Activated CD4-positive, alpha-beta T cell treated with anti-CD3 and anti-CD28 coated beads, Interleukin-2, amount 10 ng/mL, durations not matched to agents 7 days and 5 days (primary cell): Measurements from ENCODE around the gene ERICH3. TPM values are rescaled to one million over a fixed set of nuclear protein-coding genes. Genes with fewer than 3 reads are reported as not detected.
A peak's percentile ranks its signal among the peaks of the same experiment; 100 is the strongest.

Source experiments
- CTCF ChIA-PET: fragments of 350-600 bp; sonication (Branson Sonifier 250); formaldehyde crosslinking; loops from one replicate; lab custom pipeline; 2021; ENCODE audit warnings: antibody characterized with exemption; lab: Charles Lee
- POLR2A ChIA-PET: fragments of 350-600 bp; sonication (Branson Sonifier 250); formaldehyde crosslinking; loops from one replicate; lab custom pipeline; 2021; ENCODE audit warnings: antibody characterized with exemption; lab: Charles Lee
- DNase-seq: peaks from one replicate; pipeline ENCODE4 v3.0.0-alpha.2; 2020
- H3K27ac Mint-ChIP-seq: one replicate; pipeline ENCODE4 v1.8.0; 2021; ENCODE audit warnings: mild to moderate bottlenecking, moderate library complexity, mixed read lengths
- H3K27me3 Mint-ChIP-seq: one replicate; pipeline ENCODE4 v1.8.0; 2021; ENCODE audit warnings: mixed read lengths
- H3K36me3 Mint-ChIP-seq: one replicate; pipeline ENCODE4 v1.8.0; 2021; ENCODE audit warnings: low read depth, mixed read lengths
- H3K4me1 Mint-ChIP-seq: one replicate; pipeline ENCODE4 v1.8.0; 2021; ENCODE audit warnings: mixed read lengths
- H3K4me3 Mint-ChIP-seq: one replicate; pipeline ENCODE4 v1.8.0; 2021; ENCODE audit warnings: mild to moderate bottlenecking, moderate library complexity, mixed read lengths
- H3K9me3 Mint-ChIP-seq: one replicate; pipeline ENCODE4 v1.8.0; 2021; ENCODE audit warnings: mixed read lengths
- total RNA-seq, 2 experiments: library from RNA; stranded (reverse); gene quantifications; one replicate each; pipeline ENCODE4 v1.2.3, GENCODE V29; 2021

The ERICH3 gene
- total RNA-seq, 2 experiments from 2014 or later, result not detected

- H3K4me1 Mint-ChIP-seq, result peaks cover 2% of the 10 kb centered on the region
- no peaks in the 10 kb centered on the region for H3K27me3 Mint-ChIP-seq
- H3K36me3 Mint-ChIP-seq, result peaks cover 6% of the 10 kb centered on the region
- no peaks in the 10 kb centered on the region for H3K9me3 Mint-ChIP-seq
- no peak for DNase-seq
- CTCF ChIA-PET, result interaction anchor here (0.6 kb wide), 1 partner anchor 205 kb away, joined by 3 read pairs; no protein-coding TSS in a partner anchor
- no peak overlapping the region for H3K4me3 Mint-ChIP-seq
- no peak overlapping the region for H3K27ac Mint-ChIP-seq
- POLR2A ChIA-PET, result no interaction called here
These were observed 24.2 kb upstream of the ERICH3 start for GRCh38 chr1:74697832-74698231.

- no peaks in the 10 kb centered on the region for H3K4me1 Mint-ChIP-seq
- no peak overlapping the region for H3K4me3 Mint-ChIP-seq
- H3K36me3 Mint-ChIP-seq, result no peaks in the 10 kb centered on the region
- no peaks in the 10 kb centered on the region for H3K9me3 Mint-ChIP-seq
- CTCF ChIA-PET, result no interaction called here
- no peak overlapping the region for H3K27ac Mint-ChIP-seq
- DNase-seq, result no peak
- no peaks in the 10 kb centered on the region for H3K27me3 Mint-ChIP-seq
- POLR2A ChIA-PET, result no interaction called here
These were observed 19.9 kb upstream of the ERICH3 start for GRCh38 chr1:74693473-74693872.

- no peak overlapping the region for H3K4me3 Mint-ChIP-seq
These were observed 17.3 kb upstream of the ERICH3 start for GRCh38 chr1:74690909-74691308.

GRCh38 chr1:74690364-74690696, 16.7 kb upstream of the ERICH3 start:
- no peaks in the 10 kb centered on the region for H3K9me3 Mint-ChIP-seq
- no peaks in the 10 kb centered on the region for H3K27me3 Mint-ChIP-seq
- no peak for DNase-seq
- POLR2A ChIA-PET, result no interaction called here
- no peak overlapping the region for H3K4me3 Mint-ChIP-seq
- CTCF ChIA-PET, result interaction anchor here (0.9 to 1.3 kb wide), 2 partner anchors 25 to 78 kb away, joined by 3 read pairs; no protein-coding TSS in a partner anchor
- no peaks in the 10 kb centered on the region for H3K36me3 Mint-ChIP-seq
- no peaks in the 10 kb centered on the region for H3K4me1 Mint-ChIP-seq
- H3K27ac Mint-ChIP-seq, result no peak overlapping the region

More at GRCh38 chr1:74690909-74691308, 17.3 kb upstream of the ERICH3 start:
- DNase-seq, result no peak
- H3K27me3 Mint-ChIP-seq, result no peaks in the 10 kb centered on the region
- CTCF ChIA-PET, result interaction anchor here (0.9 kb wide), 1 partner anchor 24 kb away, joined by 3 read pairs; no protein-coding TSS in a partner anchor
- POLR2A ChIA-PET, result no interaction called here
- no peaks in the 10 kb centered on the region for H3K36me3 Mint-ChIP-seq
- no peaks in the 10 kb centered on the region for H3K4me1 Mint-ChIP-seq
- H3K9me3 Mint-ChIP-seq, result no peaks in the 10 kb centered on the region
- no peak overlapping the region for H3K27ac Mint-ChIP-seq

- Mint-ChIP-seq H3K27me3 (peaks cover 3% of the 10 kb centered on the region), H3K4me3 (no peak overlapping the region), H3K36me3 (no peaks in the 10 kb centered on the region), H3K4me1 (no peaks in the 10 kb centered on the region), H3K9me3 (no peaks in the 10 kb centered on the region), H3K27ac (no peak overlapping the region)
- POLR2A ChIA-PET, result no interaction called here
- peak; percentile 60 for DNase-seq
- CTCF ChIA-PET, result interaction anchor here (0.9 to 1.3 kb wide), 2 partner anchors 25 to 78 kb away, joined by 3 read pairs; no protein-coding TSS in a partner anchor
These were observed 16.2 kb upstream of the ERICH3 start for GRCh38 chr1:74689621-74690363.

GRCh38 chr1:74686928-74687327, 13.3 kb upstream of the ERICH3 start:
- ChIA-PET CTCF (interaction anchor here (0.5 kb wide), 1 partner anchor 12 kb away, joined by 3 read pairs; no protein-coding TSS in a partner anchor), POLR2A (no interaction called here)
- no peaks in the 10 kb centered on the region for H3K9me3 Mint-ChIP-seq
- no peak for DNase-seq
- H3K27ac Mint-ChIP-seq, result no peak overlapping the region
- no peaks in the 10 kb centered on the region for H3K4me1 Mint-ChIP-seq
- H3K4me3 Mint-ChIP-seq, result no peak overlapping the region
- H3K36me3 Mint-ChIP-seq, result no peaks in the 10 kb centered on the region
- H3K27me3 Mint-ChIP-seq, result peaks cover 5% of the 10 kb centered on the region

GRCh38 chr1:74684301-74684700, 10.7 kb upstream of the ERICH3 start:
- CTCF ChIA-PET, result no interaction called here
- no peak for DNase-seq
- no peaks in the 10 kb centered on the region for H3K36me3 Mint-ChIP-seq
- H3K4me1 Mint-ChIP-seq, result peaks cover 2% of the 10 kb centered on the region
- H3K27ac Mint-ChIP-seq, result no peak overlapping the region
- POLR2A ChIA-PET, result no interaction called here
- no peaks in the 10 kb centered on the region for H3K9me3 Mint-ChIP-seq
- no peak overlapping the region for H3K4me3 Mint-ChIP-seq
- H3K27me3 Mint-ChIP-seq, result peaks cover 7% of the 10 kb centered on the region

- peaks cover 2% of the 10 kb centered on the region for H3K4me1 Mint-ChIP-seq
- DNase-seq, result no peak
- peaks cover 7% of the 10 kb centered on the region for H3K27me3 Mint-ChIP-seq
- H3K9me3 Mint-ChIP-seq, result no peaks in the 10 kb centered on the region
- no peak overlapping the region for H3K4me3 Mint-ChIP-seq
- CTCF ChIA-PET, result no interaction called here
- POLR2A ChIA-PET, result no interaction called here
- no peak overlapping the region for H3K27ac Mint-ChIP-seq
- H3K36me3 Mint-ChIP-seq, result no peaks in the 10 kb centered on the region
These were observed 10.1 kb upstream of the ERICH3 start for GRCh38 chr1:74683656-74684055.

GRCh38 chr1:74681851-74682250, 8.3 kb upstream of the ERICH3 start:
- Mint-ChIP-seq H3K4me1 (peaks cover 2% of the 10 kb centered on the region), H3K27ac (no peak overlapping the region), H3K27me3 (peaks cover 7% of the 10 kb centered on the region), H3K36me3 (no peaks in the 10 kb centered on the region), H3K9me3 (no peaks in the 10 kb centered on the region), H3K4me3 (no peak overlapping the region)
- no peak for DNase-seq
- ChIA-PET POLR2A (no interaction called here), CTCF (no interaction called here)

- no peak for DNase-seq
- H3K27me3 Mint-ChIP-seq, result peaks cover 7% of the 10 kb centered on the region
- POLR2A ChIA-PET, result no interaction called here
- H3K27ac Mint-ChIP-seq, result no peak overlapping the region
- H3K9me3 Mint-ChIP-seq, result no peaks in the 10 kb centered on the region
- no peaks in the 10 kb centered on the region for H3K36me3 Mint-ChIP-seq
- H3K4me3 Mint-ChIP-seq, result no peak overlapping the region
- H3K4me1 Mint-ChIP-seq, result peaks cover 2% of the 10 kb centered on the region
- CTCF ChIA-PET, result no interaction called here
These were observed 7.9 kb upstream of the ERICH3 start for GRCh38 chr1:74681449-74681848.

GRCh38 chr1:74681001-74681400, 7.4 kb upstream of the ERICH3 start:
- no peaks in the 10 kb centered on the region for H3K36me3 Mint-ChIP-seq
- CTCF ChIA-PET, result no interaction called here
- no peak for DNase-seq

GRCh38 chr1:74679811-74680210, 6.2 kb upstream of the ERICH3 start:
- no peaks in the 10 kb centered on the region for H3K9me3 Mint-ChIP-seq
- no peak overlapping the region for H3K4me3 Mint-ChIP-seq
- H3K27ac Mint-ChIP-seq, result no peak overlapping the region
- ChIA-PET CTCF (no interaction called here), POLR2A (no interaction called here)
- no peaks in the 10 kb centered on the region for H3K36me3 Mint-ChIP-seq
- peaks cover 9% of the 10 kb centered on the region for H3K27me3 Mint-ChIP-seq
- DNase-seq, result no peak
- peaks cover 2% of the 10 kb centered on the region for H3K4me1 Mint-ChIP-seq

More at GRCh38 chr1:74681001-74681400, 7.4 kb upstream of the ERICH3 start:
- H3K4me3 Mint-ChIP-seq, result no peak overlapping the region
- H3K27ac Mint-ChIP-seq, result no peak overlapping the region
- H3K9me3 Mint-ChIP-seq, result no peaks in the 10 kb centered on the region
- H3K27me3 Mint-ChIP-seq, result peaks cover 9% of the 10 kb centered on the region
- H3K4me1 Mint-ChIP-seq, result peaks cover 2% of the 10 kb centered on the region
- POLR2A ChIA-PET, result no interaction called here

GRCh38 chr1:74677926-74678325, 4.3 kb upstream of the ERICH3 start:
- ChIA-PET POLR2A (no interaction called here), CTCF (no interaction called here)
- Mint-ChIP-seq H3K27ac (no peak overlapping the region), H3K9me3 (no peaks in the 10 kb centered on the region), H3K4me3 (no peak overlapping the region), H3K4me1 (peaks cover 6% of the 10 kb centered on the region), H3K27me3 (peaks cover 19% of the 10 kb centered on the region), H3K36me3 (no peaks in the 10 kb centered on the region)
- no peak for DNase-seq
